Ammon's horn (tissue), 1 donor: ENCODE results near the gene CCDC7.
"Not testable (repeated sequence)": the region's sequence is repeated elsewhere in the genome, so short reads cannot be mapped to it uniquely, and the experiment has no call there.

Experiments used
- DNase-seq: peaks from one replicate; pipeline ENCODE4 v3.0.0-alpha.2; 2016; ENCODE audit warnings: low spot score

CCDC7 gene

GRCh38 chr10:32562695-32563094 is 116.8 kb downstream of the CCDC7 start:
- DNase-seq = not testable (repeated sequence)

GRCh38 chr10:32577448-32577847 is 131.5 kb downstream of the CCDC7 start:
- DNase-seq = no peak

- DNase-seq = no peak
Measured at GRCh38 chr10:32582946-32583345, 137.0 kb downstream of the CCDC7 start.

GRCh38 chr10:32598022-32598421 is 152.1 kb downstream of the CCDC7 start:
- DNase-seq = not testable (repeated sequence)

GRCh38 chr10:32600317-32600716 is 154.4 kb downstream of the CCDC7 start:
- DNase-seq = no peak

- not testable (repeated sequence) for DNase-seq
Measured at GRCh38 chr10:32601562-32601961, 155.6 kb downstream of the CCDC7 start.

- no peak for DNase-seq
Measured at GRCh38 chr10:32605787-32606186, 159.8 kb downstream of the CCDC7 start.

- DNase-seq = not testable (repeated sequence)
Measured at GRCh38 chr10:32610543-32610942, 164.6 kb downstream of the CCDC7 start.

GRCh38 chr10:32616438-32616837 is 170.5 kb downstream of the CCDC7 start:
- no peak for DNase-seq

- DNase-seq = no peak
Measured at GRCh38 chr10:32618482-32618881, 172.5 kb downstream of the CCDC7 start.

GRCh38 chr10:32621969-32622368 is 176.0 kb downstream of the CCDC7 start:
- no peak for DNase-seq

GRCh38 chr10:32622409-32622808 is 176.5 kb downstream of the CCDC7 start:
- DNase-seq = no peak

GRCh38 chr10:32627183-32627582 is 181.2 kb downstream of the CCDC7 start:
- no peak for DNase-seq

- no peak for DNase-seq
Measured at GRCh38 chr10:32629910-32630309, 184.0 kb downstream of the CCDC7 start.

- no peak for DNase-seq
Measured at GRCh38 chr10:32646535-32646934, 200.6 kb downstream of the CCDC7 start.

- no peak for DNase-seq
Measured at GRCh38 chr10:32650246-32650655, 204.3 kb downstream of the CCDC7 start.

- not testable (repeated sequence) for DNase-seq
Measured at GRCh38 chr10:32657430-32657829, 211.5 kb downstream of the CCDC7 start.

- DNase-seq = no peak
Measured at GRCh38 chr10:32661346-32661745, 215.4 kb downstream of the CCDC7 start.

- DNase-seq = no peak
Measured at GRCh38 chr10:32680803-32681557, 235.0 kb downstream of the CCDC7 start.

- no peak for DNase-seq
Measured at GRCh38 chr10:32684291-32684690, 238.4 kb downstream of the CCDC7 start.

- DNase-seq = no peak
Measured at GRCh38 chr10:32687116-32687515, 241.2 kb downstream of the CCDC7 start.

- no peak for DNase-seq
Measured at GRCh38 chr10:32687546-32687945, 241.6 kb downstream of the CCDC7 start.

GRCh38 chr10:32692174-32692573 is 246.2 kb downstream of the CCDC7 start:
- peak; percentile 12 for DNase-seq

GRCh38 chr10:32693441-32693979 is 247.6 kb downstream of the CCDC7 start:
- DNase-seq = no peak
